K562 (cell line): ENCODE measurements around the gene BMP10. TPM values are rescaled to one million over a fixed set of nuclear protein-coding genes. Genes with fewer than 3 reads are reported as not detected.
A peak's percentile ranks its signal among the peaks of the same experiment; 100 is the strongest.

Experiments used
- CBX1 ChIP-seq: sonication (generic); IDR thresholded peaks from 2 replicates; pipeline ENCODE4 v1.6.1; 2016; ENCODE audit warnings: antibody characterized with exemption, low read depth, mild to moderate bottlenecking
- RBM25 ChIP-seq: fragments of 200-400 bp; formaldehyde crosslinking; IDR thresholded peaks from 2 replicates; pipeline ENCODE4 v1.6.1; 2018; ENCODE audit warnings: low read length, low read depth, moderate library complexity; ENCODE audit not compliant: severe bottlenecking
- SIX5 ChIP-seq, 2 experiments: IDR thresholded peaks; 2 replicates each; pipeline ENCODE4 v1.6.1; 2011; ENCODE audit warnings: low read length in 2 of 2, borderline replicate concordance in 1 of 2, low read depth in 1 of 2, mild to moderate bottlenecking in 1 of 2, moderate library complexity in 1 of 2; ENCODE audit not compliant: insufficient read depth in 1 of 2
- TEAD1 ChIP-seq, 2 experiments: fragments of 450-650 bp in 1 of 2; sonication (generic) in 1 of 2; formaldehyde crosslinking; IDR thresholded peaks; 2 replicates each; pipeline versions ENCODE4 v1.4.0 to v1.8.0; 2020 to 2022; ENCODE audit warnings: mild to moderate bottlenecking in 2 of 2, missing genetic modification reagents in 1 of 2
- ZNF408 ChIP-seq: fragments of 250-450 bp; sonication (Bioruptor Pico); IDR thresholded peaks from 2 replicates; pipeline ENCODE4 v1.4.0; 2020; ENCODE audit warnings: low read depth, mild to moderate bottlenecking, moderate library complexity
- polyA plus RNA-seq, 8 experiments: library from polyadenylated mRNA; depleted of rRNA in 4 of 8; stranded (reverse) in 5 of 8; unstranded in 3 of 8; fragments of >200 nt; fragmentation: Nextera tagmentation in 2 of 8; fragmentation: Illumina TruSeq in 1 of 8; extraction: Ambion mirVana in 2 of 8; extraction: Trizol in 1 of 8; gene quantifications; 2 replicates each; pipeline versions ENCODE4 v1.2.1 to v1.2.3, GENCODE V29; 2011 to 2014; ENCODE audit warnings: inconsistent platforms in 1 of 8, missing spikeins in 1 of 8
- total RNA-seq, 7 experiments: library from RNA; depleted of rRNA in 6 of 7; stranded (reverse); fragments of >200 nt in 6 of 7; fragmentation: Illumina TruSeq in 2 of 7; extraction: Trizol in 2 of 7; gene quantifications; 2 replicates each; pipeline versions ENCODE4 v1.2.1 to v1.2.3, GENCODE V29; 2011 to 2021; ENCODE audit warnings: low replicate concordance in 1 of 7
- TF ChIP-seq, protein P1 (sequence below), 2 experiments: fragments of 450-650 bp; formaldehyde crosslinking in 1 of 2; IDR thresholded peaks; 2 replicates each; pipeline versions ENCODE4 v1.4.0 to v1.6.1; 2014 to 2020; ENCODE audit warnings: mild to moderate bottlenecking in 2 of 2, borderline replicate concordance in 1 of 2, low read depth in 1 of 2
- TF ChIP-seq, protein P2 (sequence below): fragments of 450-650 bp; formaldehyde crosslinking; IDR thresholded peaks from 2 replicates; pipeline ENCODE4 v1.4.0; 2020; ENCODE audit warnings: mild to moderate bottlenecking, mixed read lengths
- TF ChIP-seq, protein P3 (sequence below): fragments of 450-650 bp; IDR thresholded peaks from 2 replicates; pipeline ENCODE4 v1.6.1; 2016; ENCODE audit warnings: antibody characterized with exemption
- TF ChIP-seq, protein P4 (sequence below): IDR thresholded peaks from 2 replicates; pipeline ENCODE4 v1.6.1; 2011; ENCODE audit warnings: borderline replicate concordance, low read depth, mild to moderate bottlenecking, moderate library complexity, low read length; ENCODE audit not compliant: insufficient read depth, poor library complexity, severe bottlenecking
- TF ChIP-seq, protein P5 (sequence below): sonication (generic); formaldehyde crosslinking; IDR thresholded peaks from 2 replicates; pipeline ENCODE4 v1.9.0; 2022; ENCODE audit warnings: mild to moderate bottlenecking, missing genetic modification reagents
- TF ChIP-seq, protein P6 (sequence below): sonication (generic); formaldehyde crosslinking; IDR thresholded peaks from 2 replicates; pipeline ENCODE4 v1.8.0; 2022; ENCODE audit warnings: mild to moderate bottlenecking, missing genetic modification reagents

BMP10 gene
- total and polyA plus RNA-seq, 9 of the 15 experiments (the other 6 are each of a cell fraction or from before 2014, with no cell fraction given): 0.11 to 0.91 (median 0.43) TPM

DNA sequence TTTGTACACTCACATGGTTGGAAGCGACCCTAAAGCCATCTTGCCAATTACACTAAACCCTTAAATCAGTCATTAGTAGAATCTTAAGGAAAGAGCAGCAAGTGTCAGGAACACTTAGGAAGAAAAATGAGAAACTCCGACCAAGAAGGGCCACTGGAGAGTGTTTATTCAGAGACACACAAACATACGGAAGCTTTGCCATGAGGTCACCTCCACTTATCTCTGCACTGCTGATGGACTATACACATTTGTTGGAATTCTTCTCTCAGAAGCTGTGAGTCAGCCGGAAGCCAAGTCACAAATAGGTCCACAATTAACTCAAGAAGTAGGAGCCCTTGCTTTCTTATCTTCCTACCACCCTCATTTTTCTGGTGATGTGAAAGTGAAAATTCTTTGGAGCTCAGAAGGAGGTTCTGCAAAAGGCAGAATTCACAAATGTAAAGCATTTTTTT, 21.6 kb downstream of the BMP10 start (continued):
- no peak for TF ChIP-seq CBX1
- TF ChIP-seq SIX5 (IDR thresholded peaks at IDR 0.05; ENCODE audit: borderline replicate concordance in 1 of 2, insufficient read depth in 1 of 2, low read depth in 1 of 2, low read length in 2 of 2): no peak
- no peak for TF ChIP-seq RBM25
- peak; percentile 61 to 65; a peak in 2 of 4 replicates for TF ChIP-seq TEAD1 (CRISPR knock-in tag; IDR thresholded peaks at IDR 0.05)
- TF ChIP-seq, protein P1, sequence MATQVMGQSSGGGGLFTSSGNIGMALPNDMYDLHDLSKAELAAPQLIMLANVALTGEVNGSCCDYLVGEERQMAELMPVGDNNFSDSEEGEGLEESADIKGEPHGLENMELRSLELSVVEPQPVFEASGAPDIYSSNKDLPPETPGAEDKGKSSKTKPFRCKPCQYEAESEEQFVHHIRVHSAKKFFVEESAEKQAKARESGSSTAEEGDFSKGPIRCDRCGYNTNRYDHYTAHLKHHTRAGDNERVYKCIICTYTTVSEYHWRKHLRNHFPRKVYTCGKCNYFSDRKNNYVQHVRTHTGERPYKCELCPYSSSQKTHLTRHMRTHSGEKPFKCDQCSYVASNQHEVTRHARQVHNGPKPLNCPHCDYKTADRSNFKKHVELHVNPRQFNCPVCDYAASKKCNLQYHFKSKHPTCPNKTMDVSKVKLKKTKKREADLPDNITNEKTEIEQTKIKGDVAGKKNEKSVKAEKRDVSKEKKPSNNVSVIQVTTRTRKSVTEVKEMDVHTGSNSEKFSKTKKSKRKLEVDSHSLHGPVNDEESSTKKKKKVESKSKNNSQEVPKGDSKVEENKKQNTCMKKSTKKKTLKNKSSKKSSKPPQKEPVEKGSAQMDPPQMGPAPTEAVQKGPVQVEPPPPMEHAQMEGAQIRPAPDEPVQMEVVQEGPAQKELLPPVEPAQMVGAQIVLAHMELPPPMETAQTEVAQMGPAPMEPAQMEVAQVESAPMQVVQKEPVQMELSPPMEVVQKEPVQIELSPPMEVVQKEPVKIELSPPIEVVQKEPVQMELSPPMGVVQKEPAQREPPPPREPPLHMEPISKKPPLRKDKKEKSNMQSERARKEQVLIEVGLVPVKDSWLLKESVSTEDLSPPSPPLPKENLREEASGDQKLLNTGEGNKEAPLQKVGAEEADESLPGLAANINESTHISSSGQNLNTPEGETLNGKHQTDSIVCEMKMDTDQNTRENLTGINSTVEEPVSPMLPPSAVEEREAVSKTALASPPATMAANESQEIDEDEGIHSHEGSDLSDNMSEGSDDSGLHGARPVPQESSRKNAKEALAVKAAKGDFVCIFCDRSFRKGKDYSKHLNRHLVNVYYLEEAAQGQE (IDR thresholded peaks at IDR 0.05; ENCODE audit: borderline replicate concordance): no peak
- TF ChIP-seq, protein P1 (CRISPR knock-in tag; IDR thresholded peaks at IDR 0.05; ENCODE audit: low read depth): no peak
- TF ChIP-seq, protein P2, sequence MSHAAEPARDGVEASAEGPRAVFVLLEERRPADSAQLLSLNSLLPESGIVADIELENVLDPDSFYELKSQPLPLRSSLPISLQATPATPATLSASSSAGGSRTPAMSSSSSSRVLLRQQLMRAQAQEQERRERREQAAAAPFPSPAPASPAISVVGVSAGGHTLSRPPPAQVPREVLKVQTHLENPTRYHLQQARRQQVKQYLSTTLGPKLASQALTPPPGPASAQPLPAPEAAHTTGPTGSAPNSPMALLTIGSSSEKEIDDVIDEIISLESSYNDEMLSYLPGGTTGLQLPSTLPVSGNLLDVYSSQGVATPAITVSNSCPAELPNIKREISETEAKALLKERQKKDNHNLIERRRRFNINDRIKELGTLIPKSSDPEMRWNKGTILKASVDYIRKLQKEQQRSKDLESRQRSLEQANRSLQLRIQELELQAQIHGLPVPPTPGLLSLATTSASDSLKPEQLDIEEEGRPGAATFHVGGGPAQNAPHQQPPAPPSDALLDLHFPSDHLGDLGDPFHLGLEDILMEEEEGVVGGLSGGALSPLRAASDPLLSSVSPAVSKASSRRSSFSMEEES (CRISPR knock-in tag): no peak
- TF ChIP-seq, protein P3, sequence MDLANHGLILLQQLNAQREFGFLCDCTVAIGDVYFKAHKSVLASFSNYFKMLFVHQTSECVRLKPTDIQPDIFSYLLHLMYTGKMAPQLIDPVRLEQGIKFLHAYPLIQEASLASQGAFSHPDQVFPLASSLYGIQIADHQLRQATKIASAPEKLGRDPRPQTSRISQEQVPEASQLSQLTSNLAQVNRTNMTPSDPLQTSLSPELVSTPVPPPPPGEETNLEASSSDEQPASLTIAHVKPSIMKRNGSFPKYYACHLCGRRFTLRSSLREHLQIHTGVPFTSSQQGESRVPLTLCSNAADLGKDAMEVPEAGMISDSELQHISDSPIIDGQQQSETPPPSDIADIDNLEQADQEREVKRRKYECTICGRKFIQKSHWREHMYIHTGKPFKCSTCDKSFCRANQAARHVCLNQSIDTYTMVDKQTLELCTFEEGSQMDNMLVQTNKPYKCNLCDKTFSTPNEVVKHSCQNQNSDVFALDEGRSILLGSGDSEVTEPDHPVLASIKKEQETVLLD: no peak; the same call in 1 of the 2 replicates
- no peak for TF ChIP-seq ZNF408 (CRISPR knock-in tag)
- TF ChIP-seq, protein P4, sequence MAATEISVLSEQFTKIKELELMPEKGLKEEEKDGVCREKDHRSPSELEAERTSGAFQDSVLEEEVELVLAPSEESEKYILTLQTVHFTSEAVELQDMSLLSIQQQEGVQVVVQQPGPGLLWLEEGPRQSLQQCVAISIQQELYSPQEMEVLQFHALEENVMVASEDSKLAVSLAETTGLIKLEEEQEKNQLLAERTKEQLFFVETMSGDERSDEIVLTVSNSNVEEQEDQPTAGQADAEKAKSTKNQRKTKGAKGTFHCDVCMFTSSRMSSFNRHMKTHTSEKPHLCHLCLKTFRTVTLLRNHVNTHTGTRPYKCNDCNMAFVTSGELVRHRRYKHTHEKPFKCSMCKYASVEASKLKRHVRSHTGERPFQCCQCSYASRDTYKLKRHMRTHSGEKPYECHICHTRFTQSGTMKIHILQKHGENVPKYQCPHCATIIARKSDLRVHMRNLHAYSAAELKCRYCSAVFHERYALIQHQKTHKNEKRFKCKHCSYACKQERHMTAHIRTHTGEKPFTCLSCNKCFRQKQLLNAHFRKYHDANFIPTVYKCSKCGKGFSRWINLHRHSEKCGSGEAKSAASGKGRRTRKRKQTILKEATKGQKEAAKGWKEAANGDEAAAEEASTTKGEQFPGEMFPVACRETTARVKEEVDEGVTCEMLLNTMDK: no peak
- TF ChIP-seq, protein P5, sequence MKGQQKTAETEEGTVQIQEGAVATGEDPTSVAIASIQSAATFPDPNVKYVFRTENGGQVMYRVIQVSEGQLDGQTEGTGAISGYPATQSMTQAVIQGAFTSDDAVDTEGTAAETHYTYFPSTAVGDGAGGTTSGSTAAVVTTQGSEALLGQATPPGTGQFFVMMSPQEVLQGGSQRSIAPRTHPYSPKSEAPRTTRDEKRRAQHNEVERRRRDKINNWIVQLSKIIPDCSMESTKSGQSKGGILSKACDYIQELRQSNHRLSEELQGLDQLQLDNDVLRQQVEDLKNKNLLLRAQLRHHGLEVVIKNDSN: no peak
- TF ChIP-seq, protein P6, sequence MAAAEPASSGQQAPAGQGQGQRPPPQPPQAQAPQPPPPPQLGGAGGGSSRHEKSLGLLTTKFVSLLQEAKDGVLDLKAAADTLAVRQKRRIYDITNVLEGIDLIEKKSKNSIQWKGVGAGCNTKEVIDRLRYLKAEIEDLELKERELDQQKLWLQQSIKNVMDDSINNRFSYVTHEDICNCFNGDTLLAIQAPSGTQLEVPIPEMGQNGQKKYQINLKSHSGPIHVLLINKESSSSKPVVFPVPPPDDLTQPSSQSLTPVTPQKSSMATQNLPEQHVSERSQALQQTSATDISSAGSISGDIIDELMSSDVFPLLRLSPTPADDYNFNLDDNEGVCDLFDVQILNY (CRISPR knock-in tag): no peak
